Measurements from ENCODE around the gene GAGE12D.
"Not testable (repeated sequence)": the region's sequence is repeated elsewhere in the genome, so short reads cannot be mapped to it uniquely, and the experiment has no call there.

GAGE12D gene, protein sequence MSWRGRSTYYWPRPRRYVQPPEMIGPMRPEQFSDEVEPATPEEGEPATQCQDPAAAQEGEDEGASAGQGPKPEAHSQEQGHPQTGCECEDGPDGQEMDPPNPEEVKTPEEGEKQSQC

DNA sequence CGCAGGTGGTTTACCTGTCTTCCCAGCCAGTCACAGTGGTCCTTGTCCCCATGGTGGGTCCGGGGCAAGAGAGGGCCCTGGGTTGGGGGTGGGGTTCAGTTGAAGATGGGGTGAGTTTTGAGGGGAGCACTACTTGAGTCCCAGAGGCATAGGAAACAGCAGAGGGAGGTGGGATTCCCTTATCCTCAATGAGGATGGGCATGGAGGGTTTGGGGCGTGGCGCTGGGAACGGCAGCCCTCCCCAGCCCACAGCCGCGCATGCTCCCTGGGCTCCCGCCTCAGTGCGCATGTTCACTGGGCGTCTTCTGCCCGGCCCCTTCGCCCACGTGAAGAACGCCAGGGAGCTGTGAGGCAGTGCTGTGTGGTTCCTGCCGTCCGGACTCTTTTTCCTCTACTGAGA is at the start of gene GAGE12D:
GAGE12D (plus strand) TSS at position 301 of the 400 bp plus-strand sequence. CDS start 1,155 bp downstream, outside the sequence.
- not testable (repeated sequence) for H3K36me3 ChIP-seq (ENCODE audit: control insufficient read depth, insufficient read depth, low read length); H3K9me3 ChIP-seq (ENCODE audit: control insufficient read depth, insufficient read depth, low read length); H3K27me3 ChIP-seq (ENCODE audit: control insufficient read depth, insufficient read depth, low read length); H3K4me1 ChIP-seq (ENCODE audit: control insufficient read depth, insufficient read depth, low read length); H3K4me3 ChIP-seq (ENCODE audit: low read depth, low read length); H3K9ac ChIP-seq (ENCODE audit: low read depth, low read length)

DNA sequence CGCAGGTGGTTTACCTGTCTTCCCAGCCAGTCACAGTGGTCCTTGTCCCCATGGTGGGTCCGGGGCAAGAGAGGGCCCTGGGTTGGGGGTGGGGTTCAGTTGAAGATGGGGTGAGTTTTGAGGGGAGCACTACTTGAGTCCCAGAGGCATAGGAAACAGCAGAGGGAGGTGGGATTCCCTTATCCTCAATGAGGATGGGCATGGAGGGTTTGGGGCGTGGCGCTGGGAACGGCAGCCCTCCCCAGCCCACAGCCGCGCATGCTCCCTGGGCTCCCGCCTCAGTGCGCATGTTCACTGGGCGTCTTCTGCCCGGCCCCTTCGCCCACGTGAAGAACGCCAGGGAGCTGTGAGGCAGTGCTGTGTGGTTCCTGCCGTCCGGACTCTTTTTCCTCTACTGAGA is 9.7 kb upstream of the GAGE12D start, which contains the start of gene GAGE12C:
GAGE12C (plus strand) TSS at position 301 of the 400 bp plus-strand sequence. CDS start 1,155 bp downstream, outside the sequence.
- not testable (repeated sequence) for H3K4me3 ChIP-seq (ENCODE audit: low read depth, low read length); H3K27me3 ChIP-seq (ENCODE audit: control insufficient read depth, insufficient read depth, low read length); H3K36me3 ChIP-seq (ENCODE audit: control insufficient read depth, insufficient read depth, low read length); H3K4me1 ChIP-seq (ENCODE audit: control insufficient read depth, insufficient read depth, low read length); H3K9ac ChIP-seq (ENCODE audit: low read depth, low read length); H3K9me3 ChIP-seq (ENCODE audit: control insufficient read depth, insufficient read depth, low read length)

DNA sequence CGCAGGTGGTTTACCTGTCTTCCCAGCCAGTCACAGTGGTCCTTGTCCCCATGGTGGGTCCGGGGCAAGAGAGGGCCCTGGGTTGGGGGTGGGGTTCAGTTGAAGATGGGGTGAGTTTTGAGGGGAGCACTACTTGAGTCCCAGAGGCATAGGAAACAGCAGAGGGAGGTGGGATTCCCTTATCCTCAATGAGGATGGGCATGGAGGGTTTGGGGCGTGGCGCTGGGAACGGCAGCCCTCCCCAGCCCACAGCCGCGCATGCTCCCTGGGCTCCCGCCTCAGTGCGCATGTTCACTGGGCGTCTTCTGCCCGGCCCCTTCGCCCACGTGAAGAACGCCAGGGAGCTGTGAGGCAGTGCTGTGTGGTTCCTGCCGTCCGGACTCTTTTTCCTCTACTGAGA is 9.5 kb downstream of the GAGE12D start, which contains the start of gene GAGE12E:
GAGE12E (plus strand) TSS at position 301 of the 400 bp plus-strand sequence. CDS start 1,155 bp downstream, outside the sequence.
- H3K4me1 ChIP-seq (ENCODE audit: control insufficient read depth, insufficient read depth, low read length); H3K9ac ChIP-seq (ENCODE audit: low read depth, low read length); H3K9me3 ChIP-seq (ENCODE audit: control insufficient read depth, insufficient read depth, low read length): not testable (repeated sequence)

DNA sequence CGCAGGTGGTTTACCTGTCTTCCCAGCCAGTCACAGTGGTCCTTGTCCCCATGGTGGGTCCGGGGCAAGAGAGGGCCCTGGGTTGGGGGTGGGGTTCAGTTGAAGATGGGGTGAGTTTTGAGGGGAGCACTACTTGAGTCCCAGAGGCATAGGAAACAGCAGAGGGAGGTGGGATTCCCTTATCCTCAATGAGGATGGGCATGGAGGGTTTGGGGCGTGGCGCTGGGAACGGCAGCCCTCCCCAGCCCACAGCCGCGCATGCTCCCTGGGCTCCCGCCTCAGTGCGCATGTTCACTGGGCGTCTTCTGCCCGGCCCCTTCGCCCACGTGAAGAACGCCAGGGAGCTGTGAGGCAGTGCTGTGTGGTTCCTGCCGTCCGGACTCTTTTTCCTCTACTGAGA is 19.0 kb downstream of the GAGE12D start, which contains the start of gene GAGE12F:
GAGE12F (plus strand) TSS at position 301 of the 400 bp plus-strand sequence. CDS start 1,155 bp downstream, outside the sequence.
- not testable (repeated sequence) for H3K9me3 ChIP-seq (ENCODE audit: control insufficient read depth, insufficient read depth, low read length); H3K27me3 ChIP-seq (ENCODE audit: control insufficient read depth, insufficient read depth, low read length); H3K4me1 ChIP-seq (ENCODE audit: control insufficient read depth, insufficient read depth, low read length); H3K36me3 ChIP-seq (ENCODE audit: control insufficient read depth, insufficient read depth, low read length); H3K9ac ChIP-seq (ENCODE audit: low read depth, low read length); H3K4me3 ChIP-seq (ENCODE audit: low read depth, low read length)

More for the DNA sequence above, 9.5 kb downstream of the GAGE12D start, which contains the start of gene GAGE12E:
- H3K27me3 ChIP-seq (ENCODE audit: control insufficient read depth, insufficient read depth, low read length); H3K4me3 ChIP-seq (ENCODE audit: low read depth, low read length); H3K36me3 ChIP-seq (ENCODE audit: control insufficient read depth, insufficient read depth, low read length): not testable (repeated sequence)

DNA sequence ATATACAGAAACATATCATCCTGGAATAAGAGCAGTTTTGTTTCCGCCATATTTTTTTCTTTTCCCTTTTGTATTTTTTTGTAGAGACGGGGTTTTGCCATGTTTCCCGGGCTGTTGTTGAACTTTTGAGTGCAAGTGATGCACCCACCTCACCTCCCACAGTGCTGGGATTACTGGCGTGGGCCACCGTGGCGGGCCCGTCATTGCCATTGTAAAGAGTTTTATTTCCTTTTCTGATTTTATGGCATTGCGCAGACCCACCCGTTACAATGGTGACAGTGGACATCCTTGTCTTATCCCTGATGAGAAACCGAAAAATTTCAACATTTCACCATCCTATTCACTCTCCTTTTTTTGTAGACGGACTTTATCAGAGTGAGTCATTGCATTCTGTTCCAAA is 27.2 kb downstream of the GAGE12D start:
- H3K4me3 ChIP-seq (ENCODE audit: low read depth, low read length); H3K9ac ChIP-seq (ENCODE audit: low read depth, low read length); H3K4me1 ChIP-seq (ENCODE audit: control insufficient read depth, insufficient read depth, low read length); H3K36me3 ChIP-seq (ENCODE audit: control insufficient read depth, insufficient read depth, low read length); H3K27me3 ChIP-seq (ENCODE audit: control insufficient read depth, insufficient read depth, low read length); H3K9me3 ChIP-seq (ENCODE audit: control insufficient read depth, insufficient read depth, low read length): not testable (repeated sequence)

DNA sequence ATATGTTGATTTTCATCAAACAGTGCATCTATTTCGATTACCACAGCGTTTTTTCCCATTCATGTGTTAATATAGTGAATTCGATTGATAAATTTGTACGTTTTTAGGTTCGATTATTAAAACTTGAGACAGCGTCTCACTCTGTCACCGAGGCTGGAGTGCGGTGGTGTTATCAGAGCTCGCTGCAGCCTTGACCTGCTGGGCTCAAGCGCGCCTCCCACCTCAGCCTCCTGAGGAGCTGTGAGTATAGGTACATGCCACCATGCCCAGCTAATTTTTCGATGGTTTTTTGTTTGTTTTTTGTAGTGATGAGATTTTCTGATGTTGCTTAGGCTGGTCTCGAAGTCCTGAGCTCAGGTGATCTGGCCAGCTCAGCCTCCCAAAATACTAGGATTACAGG is 27.6 kb downstream of the GAGE12D start:
- not testable (repeated sequence) for H3K36me3 ChIP-seq (ENCODE audit: control insufficient read depth, insufficient read depth, low read length); H3K27me3 ChIP-seq (ENCODE audit: control insufficient read depth, insufficient read depth, low read length); H3K9me3 ChIP-seq (ENCODE audit: control insufficient read depth, insufficient read depth, low read length); H3K9ac ChIP-seq (ENCODE audit: low read depth, low read length); H3K4me1 ChIP-seq (ENCODE audit: control insufficient read depth, insufficient read depth, low read length); H3K4me3 ChIP-seq (ENCODE audit: low read depth, low read length)

DNA sequence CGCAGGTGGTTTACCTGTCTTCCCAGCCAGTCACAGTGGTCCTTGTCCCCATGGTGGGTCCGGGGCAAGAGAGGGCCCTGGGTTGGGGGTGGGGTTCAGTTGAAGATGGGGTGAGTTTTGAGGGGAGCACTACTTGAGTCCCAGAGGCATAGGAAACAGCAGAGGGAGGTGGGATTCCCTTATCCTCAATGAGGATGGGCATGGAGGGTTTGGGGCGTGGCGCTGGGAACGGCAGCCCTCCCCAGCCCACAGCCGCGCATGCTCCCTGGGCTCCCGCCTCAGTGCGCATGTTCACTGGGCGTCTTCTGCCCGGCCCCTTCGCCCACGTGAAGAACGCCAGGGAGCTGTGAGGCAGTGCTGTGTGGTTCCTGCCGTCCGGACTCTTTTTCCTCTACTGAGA is 28.6 kb downstream of the GAGE12D start, which contains the start of gene GAGE12G:
GAGE12G (plus strand) TSS at position 301 of the 400 bp plus-strand sequence. CDS start 1,155 bp downstream, outside the sequence.
- H3K9me3 ChIP-seq (ENCODE audit: control insufficient read depth, insufficient read depth, low read length); H3K4me3 ChIP-seq (ENCODE audit: low read depth, low read length); H3K4me1 ChIP-seq (ENCODE audit: control insufficient read depth, insufficient read depth, low read length); H3K27me3 ChIP-seq (ENCODE audit: control insufficient read depth, insufficient read depth, low read length); H3K9ac ChIP-seq (ENCODE audit: low read depth, low read length); H3K36me3 ChIP-seq (ENCODE audit: control insufficient read depth, insufficient read depth, low read length): not testable (repeated sequence)

DNA sequence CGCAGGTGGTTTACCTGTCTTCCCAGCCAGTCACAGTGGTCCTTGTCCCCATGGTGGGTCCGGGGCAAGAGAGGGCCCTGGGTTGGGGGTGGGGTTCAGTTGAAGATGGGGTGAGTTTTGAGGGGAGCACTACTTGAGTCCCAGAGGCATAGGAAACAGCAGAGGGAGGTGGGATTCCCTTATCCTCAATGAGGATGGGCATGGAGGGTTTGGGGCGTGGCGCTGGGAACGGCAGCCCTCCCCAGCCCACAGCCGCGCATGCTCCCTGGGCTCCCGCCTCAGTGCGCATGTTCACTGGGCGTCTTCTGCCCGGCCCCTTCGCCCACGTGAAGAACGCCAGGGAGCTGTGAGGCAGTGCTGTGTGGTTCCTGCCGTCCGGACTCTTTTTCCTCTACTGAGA is 38.1 kb downstream of the GAGE12D start, which contains the start of gene GAGE12H:
GAGE12H (plus strand) TSS at position 301 of the 400 bp plus-strand sequence. CDS start 1,155 bp downstream, outside the sequence.
- H3K4me1 ChIP-seq (ENCODE audit: control insufficient read depth, insufficient read depth, low read length); H3K9me3 ChIP-seq (ENCODE audit: control insufficient read depth, insufficient read depth, low read length); H3K36me3 ChIP-seq (ENCODE audit: control insufficient read depth, insufficient read depth, low read length); H3K9ac ChIP-seq (ENCODE audit: low read depth, low read length); H3K27me3 ChIP-seq (ENCODE audit: control insufficient read depth, insufficient read depth, low read length); H3K4me3 ChIP-seq (ENCODE audit: low read depth, low read length): not testable (repeated sequence)

DNA sequence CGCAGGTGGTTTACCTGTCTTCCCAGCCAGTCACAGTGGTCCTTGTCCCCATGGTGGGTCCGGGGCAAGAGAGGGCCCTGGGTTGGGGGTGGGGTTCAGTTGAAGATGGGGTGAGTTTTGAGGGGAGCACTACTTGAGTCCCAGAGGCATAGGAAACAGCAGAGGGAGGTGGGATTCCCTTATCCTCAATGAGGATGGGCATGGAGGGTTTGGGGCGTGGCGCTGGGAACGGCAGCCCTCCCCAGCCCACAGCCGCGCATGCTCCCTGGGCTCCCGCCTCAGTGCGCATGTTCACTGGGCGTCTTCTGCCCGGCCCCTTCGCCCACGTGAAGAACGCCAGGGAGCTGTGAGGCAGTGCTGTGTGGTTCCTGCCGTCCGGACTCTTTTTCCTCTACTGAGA is 47.7 kb downstream of the GAGE12D start, which contains the start of gene GAGE2A:
GAGE2A (plus strand) TSS at position 301 of the 400 bp plus-strand sequence. CDS start 1,155 bp downstream, outside the sequence.
- H3K9me3 ChIP-seq (ENCODE audit: control insufficient read depth, insufficient read depth, low read length); H3K9ac ChIP-seq (ENCODE audit: low read depth, low read length); H3K36me3 ChIP-seq (ENCODE audit: control insufficient read depth, insufficient read depth, low read length); H3K27me3 ChIP-seq (ENCODE audit: control insufficient read depth, insufficient read depth, low read length); H3K4me3 ChIP-seq (ENCODE audit: low read depth, low read length); H3K4me1 ChIP-seq (ENCODE audit: control insufficient read depth, insufficient read depth, low read length): not testable (repeated sequence)

DNA sequence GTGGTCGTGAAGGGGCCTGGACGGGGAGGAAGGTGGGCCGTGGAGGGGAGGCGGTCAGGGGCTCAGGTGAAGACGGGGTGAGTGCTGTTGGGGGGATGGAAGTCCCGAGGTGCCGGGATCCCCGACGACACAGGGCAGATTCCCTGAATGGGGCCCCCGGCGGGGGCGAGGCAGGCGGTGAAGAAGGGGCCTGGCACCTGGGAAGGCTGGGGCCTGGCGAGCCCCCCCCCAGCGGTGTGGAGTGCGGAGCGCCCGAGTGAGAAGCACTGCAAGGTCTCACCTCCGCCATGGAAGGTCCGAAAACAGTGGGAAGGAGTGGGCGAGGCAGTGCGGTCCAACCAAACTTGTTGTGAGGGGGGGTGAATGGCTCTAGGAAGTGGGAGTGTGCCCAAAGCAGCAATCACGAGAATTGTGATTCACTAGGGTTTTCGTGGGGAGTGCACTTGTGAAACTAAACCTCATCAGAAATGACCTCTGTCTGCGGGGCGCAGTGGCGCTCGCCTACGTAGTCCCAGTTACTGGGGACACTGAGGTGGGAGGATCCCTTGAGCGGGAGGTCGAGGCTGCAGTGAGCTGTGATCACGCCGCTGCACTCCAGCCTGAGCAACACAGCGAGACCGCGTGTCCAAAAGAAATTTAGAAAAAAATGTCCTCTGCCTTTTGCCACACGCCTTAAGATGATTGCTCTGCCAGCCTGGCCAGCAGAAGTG is 48.4 kb downstream of the GAGE12D start:
- not testable (repeated sequence) for H3K9me3 ChIP-seq (ENCODE audit: control insufficient read depth, insufficient read depth, low read length); H3K4me1 ChIP-seq (ENCODE audit: control insufficient read depth, insufficient read depth, low read length); H3K4me3 ChIP-seq (ENCODE audit: low read depth, low read length); H3K27me3 ChIP-seq (ENCODE audit: control insufficient read depth, insufficient read depth, low read length); H3K9ac ChIP-seq (ENCODE audit: low read depth, low read length); H3K36me3 ChIP-seq (ENCODE audit: control insufficient read depth, insufficient read depth, low read length)

DNA sequence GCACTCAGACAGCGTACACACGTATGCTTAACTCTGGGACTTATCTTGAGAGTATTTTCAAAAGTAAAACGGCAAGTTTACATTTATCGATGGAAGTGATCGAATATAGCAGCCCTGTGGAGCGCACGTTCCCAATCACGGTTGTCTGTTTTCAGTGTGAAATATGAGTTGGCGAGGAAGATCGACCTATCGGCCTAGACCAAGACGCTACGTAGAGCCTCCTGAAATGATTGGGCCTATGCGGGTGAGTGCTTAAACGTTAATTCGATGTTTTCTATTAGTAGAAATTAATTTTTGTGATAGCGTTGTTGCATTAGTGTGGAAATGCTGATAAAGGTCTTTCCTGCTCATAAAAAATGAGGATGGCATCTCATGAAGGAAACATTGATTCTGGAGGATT is 49.0 kb downstream of the GAGE12D start:
- not testable (repeated sequence) for H3K9ac ChIP-seq (ENCODE audit: low read depth, low read length); H3K4me3 ChIP-seq (ENCODE audit: low read depth, low read length); H3K27me3 ChIP-seq (ENCODE audit: control insufficient read depth, insufficient read depth, low read length); H3K9me3 ChIP-seq (ENCODE audit: control insufficient read depth, insufficient read depth, low read length); H3K4me1 ChIP-seq (ENCODE audit: control insufficient read depth, insufficient read depth, low read length); H3K36me3 ChIP-seq (ENCODE audit: control insufficient read depth, insufficient read depth, low read length)
